Calu3 (cell line): ENCODE data around the gene SLC39A8. TPM values are rescaled to one million over a fixed set of nuclear protein-coding genes. Genes with fewer than 3 reads are reported as not detected.

Experiments used
- BruUV-seq: library from RNA; stranded (reverse); fragments of 400-500 nt; replicated peaks from 2 replicates; lab custom pipeline; 2021; lab: Mats Ljungman, UMichigan
- CTCF ChIA-PET: fragments of 300-600 bp; sonication (Branson Sonifier 250); formaldehyde crosslinking; loops from one replicate; lab custom pipeline; 2022; ENCODE audit warnings: antibody characterized with exemption; lab: Charles Lee
- DNase-seq: peaks from one replicate; pipeline ENCODE4 v3.0.0; 2022
- H3K27ac Mint-ChIP-seq: one replicate; pipeline ENCODE4 v1.8.0; 2022; ENCODE audit warnings: mixed read lengths; ENCODE audit not compliant: unreplicated experiment
- H3K27me3 Mint-ChIP-seq: one replicate; pipeline ENCODE4 v1.8.0; 2022; ENCODE audit warnings: mixed read lengths; ENCODE audit not compliant: unreplicated experiment
- H3K36me3 Mint-ChIP-seq: one replicate; pipeline ENCODE4 v1.8.0; 2022; ENCODE audit warnings: mild to moderate bottlenecking, moderate library complexity, mixed read lengths; ENCODE audit not compliant: insufficient read depth, unreplicated experiment
- H3K4me1 Mint-ChIP-seq: one replicate; pipeline ENCODE4 v1.8.0; 2022; ENCODE audit warnings: mild to moderate bottlenecking, low read depth, mixed read lengths; ENCODE audit not compliant: unreplicated experiment
- H3K4me3 Mint-ChIP-seq: one replicate; pipeline ENCODE4 v1.8.0; 2022; ENCODE audit warnings: mild to moderate bottlenecking, low read depth, moderate library complexity, mixed read lengths; ENCODE audit not compliant: unreplicated experiment
- H3K9me3 Mint-ChIP-seq: one replicate; pipeline ENCODE4 v1.8.0; 2022; ENCODE audit warnings: low read depth, mixed read lengths; ENCODE audit not compliant: unreplicated experiment
- intact Hi-C: fragments of 100-400 bp; cut with micrococcal nuclease; formaldehyde crosslinking; loops from one replicate; pipeline ENCODE4 v1.10.0; 2022; ENCODE audit not compliant: unreplicated experiment
- total RNA-seq: library from RNA; stranded (reverse); gene quantifications from 2 replicates; pipeline ENCODE4 v1.2.3, GENCODE V29; 2022
- TF ChIP-seq, protein P1 (sequence below): fragments of 200-600 bp; IDR thresholded peaks from one replicate; pipeline ENCODE4 v1.8.0; 2022; ENCODE audit warnings: antibody characterized with exemption; ENCODE audit not compliant: unreplicated experiment

SLC39A8 gene
- total RNA-seq, 1 experiment from 2014 or later = 30.8 TPM

DNA sequence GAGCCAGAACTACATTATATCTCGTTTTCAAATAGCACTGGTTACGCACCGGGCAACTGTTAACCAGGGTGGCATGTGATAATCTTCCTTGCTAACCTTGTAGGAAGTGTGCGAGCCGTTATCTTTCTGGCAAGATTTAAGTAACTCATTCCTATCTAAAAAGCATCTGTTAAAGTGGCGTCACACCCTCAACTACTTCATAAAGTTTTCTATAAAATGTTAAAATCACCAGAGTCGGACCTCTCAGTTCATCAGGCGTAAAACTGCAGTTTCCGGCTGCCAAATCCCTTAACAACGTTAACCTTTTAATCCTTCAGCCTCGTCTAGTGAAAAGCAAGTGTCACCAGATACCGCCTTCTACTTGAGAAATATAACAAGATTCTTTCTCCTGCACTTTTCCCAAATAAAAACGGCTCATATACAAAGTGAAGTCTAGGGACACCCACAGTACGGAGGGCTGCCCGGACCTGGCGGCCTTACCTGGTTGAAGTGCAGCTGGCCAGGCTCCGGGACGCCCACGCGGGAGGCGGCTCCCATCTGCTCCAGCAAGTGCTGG is 1.2 kb downstream of the SLC39A8 start:
- peak overlapping the region; percentile 27 for H3K27ac Mint-ChIP-seq
- no peaks in the 10 kb centered on the region for H3K9me3 Mint-ChIP-seq
- no peaks in the 10 kb centered on the region for H3K27me3 Mint-ChIP-seq
- H3K4me1 Mint-ChIP-seq = peaks cover 21% of the 10 kb centered on the region
- intact Hi-C loops = no loop called here
- CTCF ChIA-PET = interaction anchor here (0.6 to 1.5 kb wide), 3 partner anchors 14 to 87 kb away, joined by 3 to 7 read pairs (median 4); no protein-coding TSS in a partner anchor
- no peak for DNase-seq
- BruUV-seq = TSS peak; percentile 39
- peaks cover 21% of the 10 kb centered on the region for H3K36me3 Mint-ChIP-seq
- TF ChIP-seq, protein P1, sequence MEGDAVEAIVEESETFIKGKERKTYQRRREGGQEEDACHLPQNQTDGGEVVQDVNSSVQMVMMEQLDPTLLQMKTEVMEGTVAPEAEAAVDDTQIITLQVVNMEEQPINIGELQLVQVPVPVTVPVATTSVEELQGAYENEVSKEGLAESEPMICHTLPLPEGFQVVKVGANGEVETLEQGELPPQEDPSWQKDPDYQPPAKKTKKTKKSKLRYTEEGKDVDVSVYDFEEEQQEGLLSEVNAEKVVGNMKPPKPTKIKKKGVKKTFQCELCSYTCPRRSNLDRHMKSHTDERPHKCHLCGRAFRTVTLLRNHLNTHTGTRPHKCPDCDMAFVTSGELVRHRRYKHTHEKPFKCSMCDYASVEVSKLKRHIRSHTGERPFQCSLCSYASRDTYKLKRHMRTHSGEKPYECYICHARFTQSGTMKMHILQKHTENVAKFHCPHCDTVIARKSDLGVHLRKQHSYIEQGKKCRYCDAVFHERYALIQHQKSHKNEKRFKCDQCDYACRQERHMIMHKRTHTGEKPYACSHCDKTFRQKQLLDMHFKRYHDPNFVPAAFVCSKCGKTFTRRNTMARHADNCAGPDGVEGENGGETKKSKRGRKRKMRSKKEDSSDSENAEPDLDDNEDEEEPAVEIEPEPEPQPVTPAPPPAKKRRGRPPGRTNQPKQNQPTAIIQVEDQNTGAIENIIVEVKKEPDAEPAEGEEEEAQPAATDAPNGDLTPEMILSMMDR = no peak
- peak overlapping the region; percentile 79 for H3K4me3 Mint-ChIP-seq

DNA sequence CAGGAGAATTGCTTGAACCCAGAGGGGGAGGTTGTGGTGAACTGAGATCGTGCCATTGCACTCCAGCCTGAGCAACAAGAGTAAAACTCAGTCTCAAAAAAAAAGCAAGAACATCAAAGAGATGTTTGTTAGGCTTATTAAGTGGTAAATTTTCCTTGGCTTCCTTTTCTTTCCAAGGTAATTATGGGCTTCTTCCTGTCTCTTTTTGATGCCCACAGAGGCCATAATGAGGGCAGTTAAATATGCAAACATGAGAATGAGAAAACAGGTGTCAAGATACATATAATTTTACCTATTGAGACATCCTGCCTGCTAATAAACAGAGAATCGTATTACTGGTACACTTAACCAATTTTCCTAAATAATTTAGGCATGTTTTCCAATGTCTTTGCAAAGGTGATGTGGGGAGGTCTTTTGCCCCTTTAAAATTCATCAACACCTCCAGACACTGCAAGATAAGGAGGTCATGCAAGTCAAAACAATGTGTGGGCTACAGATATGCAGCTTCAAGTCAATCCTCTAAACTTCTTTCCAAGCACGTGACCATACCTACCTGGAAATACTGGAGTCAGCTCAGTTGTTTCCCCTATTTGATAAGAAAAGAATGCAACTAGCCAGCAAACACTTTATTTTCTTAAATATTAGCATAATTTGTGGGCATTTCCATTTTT is 2.7 kb downstream of the SLC39A8 start:
- H3K27me3 Mint-ChIP-seq = no peaks in the 10 kb centered on the region
- DNase-seq = no peak
- peaks cover 23% of the 10 kb centered on the region for H3K4me1 Mint-ChIP-seq
- CTCF ChIA-PET = no interaction called here
- intact Hi-C loops = no loop called here
- peaks cover 21% of the 10 kb centered on the region for H3K36me3 Mint-ChIP-seq
- H3K9me3 Mint-ChIP-seq = no peaks in the 10 kb centered on the region
- BruUV-seq = no TSS peak
- peak overlapping the region; percentile 79 for H3K4me3 Mint-ChIP-seq
- no peak overlapping the region for H3K27ac Mint-ChIP-seq
- TF ChIP-seq, protein P1 = no peak

DNA sequence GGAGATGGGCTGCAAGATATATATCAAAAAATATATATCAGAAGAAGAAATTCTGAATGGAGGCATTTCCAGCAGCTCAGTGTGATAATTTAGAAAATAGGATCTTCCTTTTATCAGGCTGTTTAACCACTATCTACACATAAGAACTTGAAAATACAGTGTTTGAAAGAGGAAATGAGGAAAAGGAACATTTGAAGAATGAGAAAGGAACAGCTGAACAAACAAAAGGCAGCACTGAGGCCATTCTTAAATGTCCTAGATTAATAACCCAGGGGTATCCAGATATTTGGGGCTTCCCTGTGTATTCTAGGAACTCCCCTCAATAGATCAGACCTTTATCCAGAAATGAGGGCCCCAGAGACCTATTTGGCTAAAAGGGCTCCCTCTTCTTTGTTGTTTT is 4.1 kb downstream of the SLC39A8 start:
- Mint-ChIP-seq H3K36me3 (peaks cover 21% of the 10 kb centered on the region), H3K27me3 (no peaks in the 10 kb centered on the region), H3K4me3 (no peak overlapping the region), H3K9me3 (no peaks in the 10 kb centered on the region), H3K4me1 (peaks cover 23% of the 10 kb centered on the region), H3K27ac (peak overlapping the region; percentile 14)
- BruUV-seq = no TSS peak
- CTCF ChIA-PET = no interaction called here
- TF ChIP-seq, protein P1 = no peak
- intact Hi-C loops = no loop called here
- no peak for DNase-seq

DNA sequence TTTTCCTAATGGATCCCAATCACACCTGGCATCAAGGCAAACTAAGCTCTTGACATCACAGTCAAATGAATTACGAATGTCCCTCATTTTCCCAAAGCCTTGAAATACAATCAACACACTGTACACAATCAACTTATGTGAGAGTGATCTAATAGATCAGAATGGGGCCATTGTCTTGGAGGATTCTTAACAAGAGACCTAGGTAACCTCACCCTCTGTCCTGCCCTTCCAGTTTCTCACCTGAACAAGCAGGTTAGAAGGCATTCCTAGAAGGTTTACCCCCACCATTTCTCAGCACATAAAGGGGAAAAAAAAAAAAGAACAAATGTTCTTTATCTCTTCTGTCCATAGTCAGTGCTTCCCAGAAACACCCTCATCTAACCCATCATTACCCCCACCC is 6.3 kb downstream of the SLC39A8 start:
- Mint-ChIP-seq H3K4me3 (no peak overlapping the region), H3K27ac (peak overlapping the region; percentile 42), H3K4me1 (peaks cover 23% of the 10 kb centered on the region), H3K36me3 (peaks cover 3% of the 10 kb centered on the region), H3K27me3 (no peaks in the 10 kb centered on the region), H3K9me3 (no peaks in the 10 kb centered on the region)
- TF ChIP-seq, protein P1 = no peak
- BruUV-seq = no TSS peak
- intact Hi-C loops = no loop called here
- DNase-seq = peak; percentile 61
- CTCF ChIA-PET = interaction anchor here (0.6 kb wide), 1 partner anchor 547 kb away, joined by 3 read pairs; no protein-coding TSS in a partner anchor
